Left ventricle myocardium inferior (tissue), 1 donor: ENCODE data around the gene SLC39A2. TPM values are rescaled to one million over a fixed set of nuclear protein-coding genes. Genes with fewer than 3 reads are reported as not detected.
"Not testable (repeated sequence)": the region's sequence is repeated elsewhere in the genome, so short reads cannot be mapped to it uniquely, and the experiment has no call there.

Source experiments
- DNase-seq: peaks from one replicate; pipeline ENCODE4 v3.0.0-alpha.2; 2020
- H3K27ac ChIP-seq: fragments of 200-600 bp; replicated peaks from 2 replicates; pipeline ENCODE4 v1.8.0; 2021
- H3K27me3 ChIP-seq: fragments of 200-600 bp; 2 replicates; pipeline ENCODE4 v1.8.0; 2021; ENCODE audit warnings: low read depth
- H3K36me3 ChIP-seq: fragments of 200-600 bp; 2 replicates; pipeline ENCODE4 v1.8.0; 2021
- H3K4me1 ChIP-seq: fragments of 200-600 bp; 2 replicates; pipeline ENCODE4 v1.8.0; 2021
- H3K4me3 ChIP-seq: fragments of 200-600 bp; 2 replicates; pipeline ENCODE4 v1.8.0; 2021; ENCODE audit warnings: mild to moderate bottlenecking, moderate library complexity
- H3K9me3 ChIP-seq: fragments of 200-600 bp; replicated peaks from 2 replicates; pipeline ENCODE4 v1.8.0; 2021
- CTCF ChIP-seq: fragments of 200-600 bp; IDR thresholded peaks from 2 replicates; pipeline ENCODE4 v1.8.0; 2021; ENCODE audit warnings: antibody characterized with exemption, mild to moderate bottlenecking, borderline replicate concordance
- intact Hi-C: fragments of 100-400 bp; cut with micrococcal nuclease; formaldehyde crosslinking; loops from one replicate; pipeline ENCODE4 v1.11.0; 2022
- long read RNA-seq: library from polyadenylated mRNA; unstranded; transcript quantifications from one replicate; pipeline ENCODE4 v2.0.0, GENCODE V29; 2021
- total RNA-seq: library from RNA; stranded (reverse); fragmentation: NEBNext Ultra II Directional; extraction: Animal tissue kit (Norgen Biotek cat#: 25700); gene quantifications from one replicate; pipeline ENCODE4 v1.2.1, GENCODE V29; 2021
- donor health status: DM: no; HTN: yes; CAD: no; lungs with severe emphysema.

Gene SLC39A2
- not detected for total RNA-seq
- long read RNA-seq: 0 reads

- TF ChIP-seq CTCF: no peak
- intact Hi-C loops: no loop called here
- no peaks in the 10 kb centered on the region for H3K9me3 ChIP-seq
- H3K27me3 ChIP-seq: no peaks in the 10 kb centered on the region
- peaks cover 37% of the 10 kb centered on the region for H3K36me3 ChIP-seq
- no peak within 1 kb of the TSS for H3K4me3 ChIP-seq
- peak; percentile 37 for DNase-seq
- H3K27ac ChIP-seq: no peak within 1 kb of the TSS
- peaks cover 7% of the 10 kb centered on the region for H3K4me1 ChIP-seq
Measured at GRCh38 chr14:20998674-20999366, at the start of gene SLC39A2. TSS of gene SLC39A2 (plus strand) at chr14:20999293. CDS start at chr14:20999447, 154 bp downstream.

- H3K4me1 ChIP-seq, H3K36me3 ChIP-seq, DNase-seq, intact Hi-C loops, H3K9me3 ChIP-seq, H3K27ac ChIP-seq, H3K4me3 ChIP-seq: not testable (repeated sequence)
- peaks cover 29% of the 10 kb centered on the region for H3K27me3 ChIP-seq
Measured at GRCh38 chr14:20954736-20955537, 44.2 kb upstream of the SLC39A2 start, which contains the start of gene RNASE2. TSS of gene RNASE2 (plus strand) at chr14:20955487. CDS start at chr14:20955772, 285 bp downstream.

- intact Hi-C loops, H3K36me3 ChIP-seq, H3K4me1 ChIP-seq, H3K4me3 ChIP-seq, DNase-seq, H3K9me3 ChIP-seq, H3K27ac ChIP-seq: not testable (repeated sequence)
- H3K27me3 ChIP-seq: peaks cover 29% of the 10 kb centered on the region
Measured at GRCh38 chr14:20955538-20955873, 43.6 kb upstream of the SLC39A2 start.

- Histone ChIP-seq H3K27me3 (peaks cover 29% of the 10 kb centered on the region), H3K9me3 (no peaks in the 10 kb centered on the region), H3K4me3 (no peak overlapping the region), H3K4me1 (no peaks in the 10 kb centered on the region), H3K36me3 (no peaks in the 10 kb centered on the region), H3K27ac (no peak overlapping the region)
- no peak for TF ChIP-seq CTCF
- DNase-seq: no peak
- intact Hi-C loops: no loop called here
Measured at GRCh38 chr14:20956376-20956976, 42.6 kb upstream of the SLC39A2 start.

GRCh38 chr14:20958946-20959345 is 40.1 kb upstream of the SLC39A2 start:
- H3K4me1 ChIP-seq, intact Hi-C loops, H3K4me3 ChIP-seq, H3K27ac ChIP-seq, DNase-seq, H3K9me3 ChIP-seq, H3K36me3 ChIP-seq: not testable (repeated sequence)
- H3K27me3 ChIP-seq: peaks cover 29% of the 10 kb centered on the region

GRCh38 chr14:20969336-20969735 is 29.8 kb upstream of the SLC39A2 start:
- peaks cover 23% of the 10 kb centered on the region for H3K27me3 ChIP-seq
- no peaks in the 10 kb centered on the region for H3K36me3 ChIP-seq
- H3K4me3 ChIP-seq: no peak overlapping the region
- no peaks in the 10 kb centered on the region for H3K9me3 ChIP-seq
- H3K4me1 ChIP-seq: peaks cover 16% of the 10 kb centered on the region
- H3K27ac ChIP-seq: no peak overlapping the region
- TF ChIP-seq CTCF: no peak
- no peak for DNase-seq
- intact Hi-C loops: no loop called here

- no peak for TF ChIP-seq CTCF
- Histone ChIP-seq H3K4me3 (peak overlapping the region; percentile 86), H3K27ac (peak overlapping the region; percentile 86), H3K4me1 (peaks cover 16% of the 10 kb centered on the region), H3K27me3 (peaks cover 10% of the 10 kb centered on the region), H3K9me3 (no peaks in the 10 kb centered on the region), H3K36me3 (no peaks in the 10 kb centered on the region)
- intact Hi-C loops: no loop called here
- DNase-seq: no peak
Measured at GRCh38 chr14:20970647-20970982, 28.5 kb upstream of the SLC39A2 start.
